Dermis microvascular lymphatic vessel endothelial cell (primary cell): ENCODE measurements around the gene MST1. TPM values are rescaled to one million over a fixed set of nuclear protein-coding genes. Genes with fewer than 3 reads are reported as not detected.

Source experiments
- DNase-seq, 2 donors: peaks; one replicate each; pipeline versions ENCODE4 v3.0.0 to v3.0.0-alpha.2; 2010; ENCODE audit warnings: low read depth in 2 of 2
- total RNA-seq: library from RNA; depleted of rRNA; stranded (reverse); fragments of >200 nt; gene quantifications from 2 replicates; pipeline ENCODE4 v1.2.1, GENCODE V29; 2014

Gene MST1
- total RNA-seq, 1 donor from 2014 or later: 1.8 TPM

- DNase-seq: peak in 1 of 2 donors; percentile 25
Observed at GRCh38 chr3:49718858-49719213, 29.6 kb upstream of the MST1 start.

- no peak for DNase-seq
Observed at GRCh38 chr3:49717959-49718857, 28.9 kb upstream of the MST1 start.

- DNase-seq: no peak
Observed at GRCh38 chr3:49717211-49717958, 28.1 kb upstream of the MST1 start.

- no peak for DNase-seq
Observed at GRCh38 chr3:49716691-49717210, 27.5 kb upstream of the MST1 start.

- no peak for DNase-seq
Observed at GRCh38 chr3:49716169-49716568, 26.9 kb upstream of the MST1 start.

- no peak for DNase-seq
Observed at GRCh38 chr3:49715611-49716121, 26.4 kb upstream of the MST1 start.

- DNase-seq: no peak
Observed at GRCh38 chr3:49714728-49715550, 25.7 kb upstream of the MST1 start.

DNA sequence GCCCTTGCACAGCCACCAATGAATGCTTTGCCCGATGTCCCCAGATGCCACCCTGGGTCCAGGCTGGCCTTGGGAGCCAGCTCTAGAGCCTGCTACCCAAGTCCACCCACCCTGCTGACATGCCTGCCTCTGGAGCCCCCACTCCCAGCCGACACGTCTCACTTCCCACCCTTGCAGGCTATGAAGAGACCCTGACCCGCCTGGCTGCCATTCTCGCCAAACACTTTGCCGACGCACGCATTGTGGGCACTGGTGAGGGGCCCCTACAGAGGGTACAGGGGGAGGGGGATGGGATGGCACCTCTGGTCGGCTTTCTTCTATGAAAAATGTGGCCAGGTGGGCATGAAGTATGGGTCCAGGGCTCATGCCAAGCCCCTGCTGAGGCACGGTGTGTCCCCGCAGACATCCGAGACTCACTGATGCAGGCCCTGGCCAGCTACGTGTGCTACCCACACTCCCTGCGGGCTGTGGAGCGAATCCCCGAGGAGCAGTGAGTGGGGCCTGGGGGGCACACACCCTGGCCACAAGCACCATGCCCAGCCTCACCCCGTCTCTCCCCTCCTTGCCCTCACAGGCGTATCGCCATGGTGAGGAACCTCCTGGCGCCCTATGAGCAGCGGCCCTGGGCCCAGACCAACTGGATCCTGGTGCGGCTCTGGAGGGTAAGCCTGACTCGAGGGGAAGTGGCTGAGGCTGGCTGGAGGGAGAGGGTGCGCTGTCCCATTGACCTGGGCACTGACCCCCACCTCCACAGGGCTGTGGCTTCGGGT is 24.2 kb upstream of the MST1 start:
- no peak for DNase-seq

DNA sequence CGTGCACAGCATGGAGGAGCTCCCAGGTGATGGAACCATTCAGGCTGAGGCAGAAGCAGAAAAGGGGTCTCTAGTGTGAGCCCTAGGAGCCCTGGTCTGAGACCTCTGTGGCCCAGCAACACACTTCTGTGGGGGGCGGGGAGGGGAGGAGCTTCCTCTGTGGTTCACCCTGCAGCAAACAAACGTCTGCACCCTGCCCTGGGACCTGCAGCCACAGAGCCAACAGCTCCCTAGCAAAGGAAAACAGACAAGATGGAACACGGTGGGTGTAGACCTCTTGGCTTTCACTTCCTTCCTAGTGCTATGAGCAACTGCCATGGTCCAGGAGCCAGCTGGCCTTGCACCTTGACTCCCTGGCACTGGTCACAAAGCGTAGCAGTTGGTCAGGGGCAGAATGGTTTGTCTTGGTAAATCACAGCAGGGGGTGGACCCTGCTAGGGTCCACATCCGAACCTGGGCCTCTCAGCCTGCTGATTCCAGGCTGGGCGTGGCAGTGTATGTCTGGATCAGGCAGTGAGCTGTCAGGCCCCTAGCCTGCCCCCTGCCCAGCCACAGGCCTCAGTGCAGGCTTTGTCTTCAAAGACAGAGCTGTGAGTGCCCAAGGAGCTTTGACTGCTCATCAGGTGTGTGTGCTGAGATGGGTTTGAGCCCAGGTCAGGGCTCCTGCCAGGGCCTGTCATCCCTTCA is 23.5 kb upstream of the MST1 start:
- no peak for DNase-seq

DNA sequence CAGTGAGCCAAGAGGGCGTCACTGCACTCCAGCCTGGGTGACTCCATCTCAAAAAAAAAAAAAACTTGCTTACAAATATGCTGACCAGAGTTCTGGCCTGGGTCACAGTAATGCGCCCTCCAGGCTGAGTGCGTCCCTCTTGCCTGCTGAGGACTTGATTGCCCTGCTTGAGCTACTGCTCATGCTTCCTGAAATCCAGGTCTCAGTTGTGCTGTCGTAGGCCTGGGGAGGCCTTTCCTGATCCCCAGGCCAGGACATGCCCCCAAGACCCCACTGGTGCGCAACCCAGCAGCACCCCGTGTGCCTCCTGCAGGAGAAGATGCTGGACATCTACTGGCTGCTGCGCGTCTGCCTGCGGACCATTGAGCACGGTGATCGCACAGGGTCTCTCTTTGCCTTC is 22.9 kb upstream of the MST1 start:
- DNase-seq: no peak

DNA sequence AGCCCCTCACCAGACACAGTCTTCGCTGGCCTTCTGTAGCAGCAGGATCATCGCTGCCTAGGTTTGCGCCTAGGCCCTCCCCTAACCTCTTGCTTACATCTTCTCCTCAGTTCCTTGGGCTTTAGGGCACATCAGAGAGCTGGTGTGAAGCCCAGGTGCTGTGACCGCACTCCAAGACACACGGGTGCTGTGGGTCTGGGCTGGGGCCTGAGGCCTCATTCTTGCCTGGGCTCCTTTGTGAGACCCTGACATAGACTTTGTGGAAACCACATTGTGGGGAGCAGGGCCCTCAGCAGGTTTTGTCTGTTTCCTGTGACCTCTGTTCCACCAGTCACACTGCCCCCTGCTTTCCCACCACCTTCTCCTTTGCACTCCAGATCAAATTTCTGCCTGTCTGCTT is 22.2 kb upstream of the MST1 start:
- no peak for DNase-seq

GRCh38 chr3:49709852-49710251 is 20.6 kb upstream of the MST1 start:
- DNase-seq: no peak

GRCh38 chr3:49707113-49707480 is 17.8 kb upstream of the MST1 start:
- DNase-seq: no peak

DNA sequence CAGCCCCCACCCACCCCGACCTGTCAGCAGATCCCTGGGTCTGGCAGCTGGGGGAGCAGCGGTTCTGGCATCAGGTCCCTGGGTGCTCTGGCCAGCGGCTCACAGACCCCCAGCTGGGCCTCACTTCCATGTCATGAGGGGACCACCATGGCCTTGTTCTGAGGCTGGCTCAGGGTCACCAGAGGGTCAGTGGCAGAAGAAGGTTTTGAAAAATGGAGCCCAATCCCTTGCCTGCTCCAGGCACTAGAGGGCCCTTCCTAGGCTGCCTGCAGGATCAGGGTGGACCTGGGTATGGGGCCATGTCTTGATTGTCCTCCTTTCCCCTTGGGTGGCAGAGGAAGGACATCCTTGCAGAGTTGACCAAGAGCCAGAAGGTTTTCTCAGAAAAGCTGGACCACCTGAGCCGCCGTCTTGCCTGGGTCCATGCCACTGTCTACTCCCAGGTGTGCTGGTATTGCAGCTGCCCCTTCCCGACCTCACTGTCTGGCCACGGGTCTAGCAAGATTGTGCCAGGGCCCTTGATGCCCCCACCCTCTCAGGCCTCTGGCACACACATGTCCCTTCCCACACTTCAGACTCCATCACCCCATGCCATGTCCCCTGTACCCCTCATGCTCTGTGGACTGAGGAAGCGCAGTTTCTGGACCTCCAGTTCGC is 17.3 kb upstream of the MST1 start:
- DNase-seq: no peak

DNA sequence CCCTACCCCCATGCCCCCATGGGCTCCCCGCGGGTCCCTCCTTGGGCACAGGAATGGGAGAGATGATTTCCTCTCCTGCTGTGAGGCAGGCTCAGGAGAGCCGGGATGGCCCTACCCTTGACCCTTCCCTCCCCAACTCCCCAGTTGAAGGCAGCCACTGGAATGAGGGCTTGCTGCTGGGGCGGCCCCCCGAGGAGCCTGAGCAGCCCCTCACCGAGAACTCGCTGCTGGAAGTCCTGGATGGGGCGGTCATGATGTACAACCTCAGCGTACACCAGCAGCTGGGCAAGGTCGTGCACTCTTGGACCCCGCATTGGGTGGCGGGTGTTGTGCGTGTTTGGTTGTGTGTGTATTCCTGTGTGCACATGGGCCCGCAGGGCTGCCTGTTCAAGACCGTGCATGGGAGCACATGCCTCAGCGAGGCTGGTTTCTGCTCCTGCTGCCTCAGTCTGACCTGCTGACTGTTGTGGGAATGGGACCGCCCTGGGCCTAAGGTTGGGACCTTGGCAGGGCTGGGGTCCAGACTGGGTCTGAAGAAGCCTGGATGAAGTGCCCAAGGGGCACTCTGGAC is 16.2 kb upstream of the MST1 start:
- DNase-seq: no peak

DNA sequence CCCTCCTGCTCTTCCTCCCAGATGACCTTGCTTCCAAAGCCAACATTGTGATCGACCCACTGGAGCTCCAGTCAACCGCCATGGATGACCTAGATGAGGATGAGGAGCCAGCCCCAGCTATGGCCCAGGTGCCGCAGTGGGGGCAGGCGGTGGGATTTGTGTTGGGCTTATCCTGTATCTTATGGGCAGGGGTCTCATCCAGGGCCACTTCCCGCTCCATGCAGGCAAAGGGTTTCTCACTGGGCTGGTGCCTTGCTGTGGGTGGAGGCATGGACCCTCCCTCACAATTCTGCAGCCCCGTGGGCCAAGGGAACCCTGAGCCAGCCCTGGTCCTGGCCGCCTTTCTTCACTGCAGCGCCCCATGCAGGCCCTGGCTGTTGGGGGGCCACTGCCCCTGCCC is 15.4 kb upstream of the MST1 start:
- no peak for DNase-seq

DNA sequence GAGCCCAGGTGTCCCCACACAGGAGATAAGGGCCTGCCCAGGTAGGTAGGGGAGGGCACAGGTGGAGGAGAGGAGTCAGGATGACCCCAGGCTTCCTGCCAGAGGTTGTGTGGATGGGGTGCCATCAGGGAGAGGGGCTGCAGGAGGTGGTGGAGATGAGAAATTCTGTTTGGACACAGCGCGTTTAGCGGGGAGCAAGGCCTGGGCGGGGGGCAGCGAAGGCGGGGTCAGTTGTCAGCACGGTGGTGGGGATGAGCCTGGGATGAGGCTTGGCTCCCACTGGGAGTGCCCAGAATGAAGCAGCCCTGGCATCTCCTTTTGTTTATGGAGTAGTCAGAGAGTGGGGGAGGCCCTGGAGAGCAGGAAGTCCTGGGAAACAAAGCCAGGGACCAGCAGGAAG is 14.7 kb upstream of the MST1 start:
- DNase-seq: peak in 1 of 2 donors; percentile 23

GRCh38 chr3:49703443-49703927 is 14.2 kb upstream of the MST1 start:
- DNase-seq: peak; percentile 56 to 75

DNA sequence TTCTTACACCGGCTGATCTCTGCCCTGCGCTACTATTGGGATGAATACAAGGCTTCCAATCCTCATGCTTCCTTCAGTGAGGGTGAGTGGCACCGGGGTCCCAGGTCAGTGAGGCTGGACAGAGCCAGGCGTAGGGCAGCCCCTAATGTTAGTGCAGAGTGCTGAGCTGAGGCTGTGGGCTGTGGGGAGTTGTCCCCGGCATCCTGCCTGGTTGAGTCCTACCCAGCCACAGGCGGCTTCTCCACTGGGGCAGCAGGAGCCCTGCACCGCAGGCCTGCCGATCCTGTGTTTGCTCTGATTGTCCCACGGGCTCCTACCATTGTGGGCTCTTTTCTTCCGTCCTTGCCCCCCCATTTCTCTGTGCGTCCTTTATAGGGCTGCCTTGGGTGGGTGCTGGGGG is 13.4 kb upstream of the MST1 start:
- DNase-seq: no peak
